Adrenal gland (tissue), 12 donors: ENCODE measurements around the gene SERGEF. TPM values are rescaled to one million over a fixed set of nuclear protein-coding genes. Genes with fewer than 3 reads are reported as not detected.
A peak's percentile ranks its signal among the peaks of the same experiment; 100 is the strongest.

Experiments
- DNase-seq, 7 donors: peaks; one replicate each; pipeline ENCODE4 v3.0.0-alpha.2; 2019 to 2020
- H3K27ac ChIP-seq, 5 donors: fragments of 200-600 bp; sonication (generic) in 4 of 5; 1 replicate in 3 of 5; 2 replicates in 2 of 5; pipeline versions ENCODE4 v1.5.1 to v1.8.0; 2016 to 2020; ENCODE audit warnings: mild to moderate bottlenecking in 1 of 5
- H3K27me3 ChIP-seq: fragments of 200-600 bp; 2 replicates; pipeline ENCODE4 v1.8.0; 2021
- H3K36me3 ChIP-seq, 2 donors: fragments of 200-600 bp; replicated peaks in 1 of 2; 1 replicate in 1 of 2; 2 replicates in 1 of 2; pipeline versions ENCODE4 v1.5.1 to v1.8.0; 2018 to 2022
- H3K4me1 ChIP-seq, 2 donors: fragments of 200-600 bp; replicated peaks in 1 of 2; 1 replicate in 1 of 2; 2 replicates in 1 of 2; pipeline versions ENCODE4 v1.5.1 to v1.8.0; 2018 to 2021
- H3K4me3 ChIP-seq, 4 donors: fragments of 200-600 bp; sonication (generic) in 3 of 4; one replicate each; pipeline ENCODE4 v1.5.1; 2016 to 2018
- H3K9me3 ChIP-seq, 3 donors: fragments of 200-600 bp; sonication (generic) in 1 of 3; replicated peaks in 1 of 3; 1 replicate in 2 of 3; 2 replicates in 1 of 3; pipeline versions ENCODE4 v1.5.1 to v1.8.0; 2016 to 2021
- POLR2A ChIP-seq, 2 donors: fragments of 450-650 bp; IDR thresholded peaks; one replicate each; pipeline ENCODE4 v1.6.1; 2017; ENCODE audit warnings: antibody characterized with exemption in 2 of 2, mild to moderate bottlenecking in 2 of 2, moderate library complexity in 1 of 2
- WGBS, 4 donors: extraction: QIAGEN DNeasy Blood & Tissue Kit in 2 of 4; methylation state at CpG; one replicate each; pipeline versions ENCODE4 v1.1.5 to v1.1.7; 2013 to 2017; 5-methylcytosine and 5-hydroxymethylcytosine counted together
- intact Hi-C, 2 donors: fragments of 100-400 bp; cut with DNase I; formaldehyde crosslinking; loops; one replicate each; pipeline versions ENCODE4 v1.14.1 to v1.15.0; 2022 to 2023
- polyA plus RNA-seq, 3 donors: library from polyadenylated mRNA; stranded (reverse); fragments of 200-250 nt in 2 of 3; fragments of 350-450 nt in 1 of 3; fragmentation: Illumina TruSeq in 1 of 3; extraction: RNeasy Lipid Tissue Mini Kit (QIAGEN cat#74804) in 1 of 3; gene quantifications; one replicate each; pipeline ENCODE4 v1.2.3, GENCODE V29; 2013 to 2014
- total RNA-seq, 9 donors: library from RNA; depleted of rRNA in 4 of 9; stranded (reverse); fragments of >200 nt in 4 of 9; fragments of 120-200 nt in 1 of 9; fragmentation: NEBNext Ultra II Directional in 1 of 9; extraction: Animal tissue kit (Norgen Biotek cat#: 25700) in 1 of 9; gene quantifications; one replicate each; pipeline versions ENCODE4 v1.1.0 to v1.2.4, GENCODE V29; 2013 to 2023
- TF ChIP-seq, protein P1 (sequence below), 6 experiments: fragments of 450-650 bp in 4 of 6; fragments of 200-600 bp in 2 of 6; sonication (generic) in 1 of 6; IDR thresholded peaks; 1 replicate in 5 of 6; 2 replicates in 1 of 6; pipeline versions ENCODE4 v1.5.1 to v1.8.0; 2016 to 2021; ENCODE audit warnings: antibody characterized with exemption in 6 of 6, mild to moderate bottlenecking in 2 of 6, moderate library complexity in 1 of 6
- donor health status: healthy with polysubstance abuse.
- donor health status: Bipolar disorder and iron deficiency.
- donor health status: DM: yes; HTN: yes; CAD: no.
- donor health status: DM: no; HTN: no; CAD: no.
- donor health status: DM: no; HTN: no; CAD: no.
- donor health status: DM: yes; HTN: yes; CAD: no.

SERGEF gene
- total and polyA plus RNA-seq, 12 donors: 21.7 to 216 (median 38.4) TPM

DNA sequence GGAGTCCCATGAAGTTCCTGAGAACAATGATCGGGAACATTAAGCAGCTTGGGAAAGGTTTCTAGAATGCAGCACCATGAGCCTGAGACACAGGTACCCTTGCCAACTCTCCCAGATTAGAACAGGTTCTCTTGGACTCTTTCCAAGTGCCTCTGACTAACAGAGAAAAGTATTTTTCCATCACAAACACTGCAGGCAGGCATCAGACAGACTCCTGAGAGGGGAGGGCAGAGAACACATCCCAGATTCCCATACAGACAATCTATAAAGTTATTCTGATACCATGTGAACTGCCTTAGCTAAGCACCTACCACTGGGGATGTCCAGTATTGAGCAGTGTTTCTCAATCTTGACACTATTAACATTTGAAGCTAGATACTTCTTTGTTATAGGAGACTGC lies 27.3 kb downstream of the SERGEF start:
- intact Hi-C loops: no loop called here
- no peaks in the 10 kb centered on the region for H3K27me3 ChIP-seq
- H3K4me3 ChIP-seq: no peak overlapping the region
- DNase-seq: peak in 5 of 7 donors; percentile 31 to 43 (median 34)
- peaks cover 0 to 15% of the 10 kb centered on the region in 2 donors for H3K36me3 ChIP-seq
- no peak for TF ChIP-seq POLR2A (IDR thresholded peaks at IDR 0.05)
- TF ChIP-seq, protein P1, sequence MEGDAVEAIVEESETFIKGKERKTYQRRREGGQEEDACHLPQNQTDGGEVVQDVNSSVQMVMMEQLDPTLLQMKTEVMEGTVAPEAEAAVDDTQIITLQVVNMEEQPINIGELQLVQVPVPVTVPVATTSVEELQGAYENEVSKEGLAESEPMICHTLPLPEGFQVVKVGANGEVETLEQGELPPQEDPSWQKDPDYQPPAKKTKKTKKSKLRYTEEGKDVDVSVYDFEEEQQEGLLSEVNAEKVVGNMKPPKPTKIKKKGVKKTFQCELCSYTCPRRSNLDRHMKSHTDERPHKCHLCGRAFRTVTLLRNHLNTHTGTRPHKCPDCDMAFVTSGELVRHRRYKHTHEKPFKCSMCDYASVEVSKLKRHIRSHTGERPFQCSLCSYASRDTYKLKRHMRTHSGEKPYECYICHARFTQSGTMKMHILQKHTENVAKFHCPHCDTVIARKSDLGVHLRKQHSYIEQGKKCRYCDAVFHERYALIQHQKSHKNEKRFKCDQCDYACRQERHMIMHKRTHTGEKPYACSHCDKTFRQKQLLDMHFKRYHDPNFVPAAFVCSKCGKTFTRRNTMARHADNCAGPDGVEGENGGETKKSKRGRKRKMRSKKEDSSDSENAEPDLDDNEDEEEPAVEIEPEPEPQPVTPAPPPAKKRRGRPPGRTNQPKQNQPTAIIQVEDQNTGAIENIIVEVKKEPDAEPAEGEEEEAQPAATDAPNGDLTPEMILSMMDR (IDR thresholded peaks at IDR 0.05): no peak
- no peaks in the 10 kb centered on the region for H3K4me1 ChIP-seq
- H3K9me3 ChIP-seq: no peaks in the 10 kb centered on the region
- WGBS, 4 donors: 67 to 88% (median 73%) methylated on average over 1 of the region's 1 CpG
- peak overlapping the region in 1 of 5 donors; percentile 10 for H3K27ac ChIP-seq

DNA sequence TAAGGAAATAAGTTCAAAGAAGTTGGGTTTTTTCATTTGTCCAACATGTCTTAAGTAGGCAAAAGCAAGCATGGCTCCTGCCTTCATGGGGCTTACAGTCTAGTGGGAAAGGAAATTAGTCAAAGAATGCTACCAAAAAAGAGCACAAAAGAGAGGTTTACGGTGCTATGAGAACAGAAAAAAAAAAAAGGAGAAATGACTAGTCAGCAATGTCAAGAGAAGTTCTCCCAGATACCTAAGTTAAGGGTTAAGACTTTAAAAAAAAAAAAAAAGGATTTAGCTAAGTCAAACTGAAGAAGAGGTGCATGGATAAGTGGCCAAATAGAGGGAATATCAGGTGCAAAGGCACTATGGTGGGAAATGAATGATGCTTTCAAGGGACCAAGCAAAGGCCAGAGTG lies 29.3 kb downstream of the SERGEF start:
- H3K36me3 ChIP-seq: peaks cover 0 to 15% of the 10 kb centered on the region in 2 donors
- no peaks in the 10 kb centered on the region for H3K9me3 ChIP-seq
- H3K27ac ChIP-seq: no peak overlapping the region
- TF ChIP-seq, protein P1 (IDR thresholded peaks at IDR 0.05): no peak
- no peak for TF ChIP-seq POLR2A (IDR thresholded peaks at IDR 0.05)
- H3K4me3 ChIP-seq: no peak overlapping the region
- H3K27me3 ChIP-seq: no peaks in the 10 kb centered on the region
- no peak for DNase-seq
- H3K4me1 ChIP-seq: no peaks in the 10 kb centered on the region
- intact Hi-C loops: no loop called here
- 91 to 100% (median 94%) methylated on average over 1 of the region's 1 CpG for WGBS, 4 donors

DNA sequence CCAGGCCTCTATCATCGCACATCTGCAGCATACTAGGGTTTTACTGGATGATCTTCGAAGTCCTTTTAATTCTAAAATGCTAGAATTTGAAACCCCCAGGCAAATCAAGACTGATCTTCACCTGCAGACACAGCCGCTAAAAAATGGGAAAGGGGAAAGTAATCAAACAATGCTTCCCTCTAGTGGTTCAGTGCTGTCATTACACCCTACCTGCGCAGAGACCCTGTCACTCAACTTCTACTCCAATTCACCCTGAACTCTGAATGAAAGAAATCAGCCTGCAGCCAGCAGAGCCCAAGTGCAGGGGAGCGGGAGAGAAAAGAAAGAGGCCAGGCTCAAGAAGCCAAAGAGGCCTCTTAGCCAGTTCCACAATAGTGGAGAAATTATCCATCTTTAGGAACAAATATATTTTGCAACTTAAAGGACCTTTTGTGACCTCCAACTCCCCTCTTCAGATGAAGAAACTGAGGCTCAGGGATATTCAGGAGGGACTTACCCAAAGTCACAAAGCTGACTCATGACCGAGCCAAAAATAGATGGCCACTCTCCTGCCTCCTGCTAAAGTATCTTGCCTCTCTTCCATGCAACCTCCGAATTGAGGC lies 33.0 kb downstream of the SERGEF start:
- Histone ChIP-seq H3K27me3 (no peaks in the 10 kb centered on the region), H3K4me1 (no peaks in the 10 kb centered on the region), H3K36me3 (no peaks in the 10 kb centered on the region), H3K27ac (no peak overlapping the region), H3K9me3 (no peaks in the 10 kb centered on the region), H3K4me3 (no peak overlapping the region)
- intact Hi-C loops: loop anchor here (5.0 to 10.0 kb wide), 4 partner anchors 215 to 378 kb away; partner anchors contain the start of gene KCNC1 (in 1 of the 2)
- DNase-seq: peak in 2 of 7 donors; percentile 22 to 37
- WGBS, 4 donors: 35 to 41% (median 39%) methylated on average over 7 of the region's 7 CpGs
- TF ChIP-seq, protein P1 (IDR thresholded peaks at IDR 0.05): peak; percentile 81 to 97 (median 86)
- TF ChIP-seq POLR2A (IDR thresholded peaks at IDR 0.05): no peak

DNA sequence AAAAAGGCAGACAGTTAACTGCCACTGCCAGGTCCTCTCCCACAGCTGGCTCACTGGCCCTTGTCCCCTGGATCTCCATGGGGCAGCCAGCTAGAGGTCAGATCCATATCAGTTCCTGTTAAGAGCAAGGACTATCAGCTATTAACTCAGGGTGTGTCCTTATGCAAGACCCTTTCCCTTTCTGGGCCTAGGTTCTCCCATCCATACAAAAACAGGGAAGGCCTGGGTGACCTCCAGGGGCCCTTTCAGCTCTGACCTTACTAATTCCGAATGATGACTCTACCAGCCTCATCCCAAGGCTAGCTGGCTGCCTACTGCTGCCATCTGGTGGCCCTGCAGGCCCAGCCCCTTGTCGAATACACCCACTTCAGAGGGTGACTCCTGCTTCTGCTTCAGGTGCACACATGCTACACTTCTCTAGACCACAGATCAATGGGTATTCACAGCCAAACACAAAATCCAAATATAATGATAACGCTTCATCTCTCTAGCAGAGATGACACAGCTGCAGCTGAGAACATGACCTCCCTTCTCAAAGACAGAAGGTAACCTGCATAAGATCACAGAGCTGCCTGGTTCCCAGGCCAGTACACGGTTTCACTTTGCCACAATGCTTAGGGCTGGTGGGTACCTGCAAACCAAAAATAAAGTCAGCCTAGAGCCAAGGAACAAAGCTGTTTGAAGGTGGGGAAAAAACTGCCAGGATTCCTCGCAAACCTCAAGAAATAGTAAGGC lies 34.1 kb downstream of the SERGEF start:
- no peaks in the 10 kb centered on the region for H3K27me3 ChIP-seq
- intact Hi-C loops: loop anchor here (5.0 to 10.0 kb wide), 4 partner anchors 214 to 376 kb away; partner anchors contain the start of gene KCNC1 (in 1 of the 2)
- no peak overlapping the region for H3K4me3 ChIP-seq
- peak; percentile 60 to 87 (median 72) for DNase-seq
- H3K27ac ChIP-seq: no peak overlapping the region
- no peaks in the 10 kb centered on the region for H3K4me1 ChIP-seq
- 54 to 69% (median 64%) methylated on average over 4 to 5 of the region's 5 CpGs for WGBS, 4 donors
- TF ChIP-seq, protein P1 (IDR thresholded peaks at IDR 0.05): peak; percentile 68 to 81 (median 71)
- TF ChIP-seq POLR2A (IDR thresholded peaks at IDR 0.05): no peak
- no peaks in the 10 kb centered on the region for H3K9me3 ChIP-seq
- no peaks in the 10 kb centered on the region for H3K36me3 ChIP-seq
